GM21360 (cell line): Measurements from ENCODE around the gene PIEZO2.

Source experiments
- ATAC-seq: cut with Tn5 transposase; IDR thresholded peaks from one replicate; pipeline ENCODE4 v1.9.1; 2021; ENCODE audit warnings: mild to moderate bottlenecking, moderate library complexity; ENCODE audit not compliant: unreplicated experiment

Gene PIEZO2

DNA sequence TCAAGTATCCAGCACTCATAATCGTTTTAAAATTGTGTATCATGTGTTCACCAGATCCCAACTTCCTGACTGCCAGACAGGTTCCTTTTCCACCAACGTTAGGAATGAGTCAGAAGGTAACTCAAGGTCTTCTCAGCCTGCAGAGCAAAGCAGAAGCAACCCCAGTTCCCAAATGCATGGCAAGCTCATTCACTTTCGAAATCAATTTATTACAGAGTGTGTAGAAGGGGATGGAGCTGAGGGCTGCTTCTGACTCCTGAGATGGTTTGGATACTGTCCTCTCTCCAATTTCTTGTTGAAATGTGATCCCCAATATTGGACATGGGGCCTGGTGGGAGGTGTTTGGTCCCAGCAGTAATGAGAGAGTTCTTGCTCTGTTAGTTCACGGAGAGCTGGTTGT lies 114.5 kb downstream of the PIEZO2 start:
- no peak for ATAC-seq

DNA sequence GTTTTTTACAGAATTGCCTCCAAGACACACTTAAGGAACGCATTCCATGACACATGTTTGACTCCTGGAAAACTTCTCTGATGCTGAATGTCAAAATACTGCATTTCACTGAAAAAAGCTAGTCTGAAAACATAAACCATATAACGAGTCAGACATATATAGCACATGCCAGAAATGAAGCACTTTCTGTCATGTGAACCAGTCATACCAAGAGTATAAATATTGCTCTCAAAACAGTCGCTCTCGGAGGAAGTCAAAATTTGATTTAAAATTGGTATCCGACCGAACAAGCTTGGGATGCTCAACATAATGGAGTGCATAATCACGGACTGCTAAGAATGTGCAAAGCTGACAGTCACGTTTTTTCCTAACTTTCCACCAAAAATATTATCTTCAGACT lies 115.9 kb downstream of the PIEZO2 start:
- no peak for ATAC-seq

DNA sequence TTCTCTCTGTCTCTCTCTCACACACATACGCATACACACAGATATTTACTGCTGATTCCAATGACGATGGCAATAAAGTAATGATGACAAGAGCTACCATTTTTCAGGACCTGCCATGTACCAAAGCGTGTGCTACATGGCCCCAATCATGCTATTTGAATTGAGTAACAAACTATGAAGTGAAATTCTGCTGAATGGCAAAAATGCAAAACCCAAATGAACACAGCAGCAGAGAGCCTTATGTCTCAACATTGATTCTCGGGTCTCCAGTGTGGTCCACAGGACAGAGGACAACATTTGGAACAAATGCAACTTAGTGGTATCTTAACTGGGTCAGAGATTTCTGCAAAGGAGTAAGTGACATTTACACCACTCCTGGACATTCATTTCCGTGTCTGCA lies 117.4 kb downstream of the PIEZO2 start:
- ATAC-seq, result no peak

- no peak for ATAC-seq
Measured at GRCh38 chr18:11029021-11029420, 120.3 kb downstream of the PIEZO2 start.

GRCh38 chr18:11027862-11028261 lies 121.5 kb downstream of the PIEZO2 start:
- ATAC-seq, result no peak

GRCh38 chr18:11025671-11026070 lies 123.7 kb downstream of the PIEZO2 start:
- ATAC-seq, result no peak

GRCh38 chr18:11024928-11025669 lies 124.3 kb downstream of the PIEZO2 start:
- ATAC-seq, result no peak

DNA sequence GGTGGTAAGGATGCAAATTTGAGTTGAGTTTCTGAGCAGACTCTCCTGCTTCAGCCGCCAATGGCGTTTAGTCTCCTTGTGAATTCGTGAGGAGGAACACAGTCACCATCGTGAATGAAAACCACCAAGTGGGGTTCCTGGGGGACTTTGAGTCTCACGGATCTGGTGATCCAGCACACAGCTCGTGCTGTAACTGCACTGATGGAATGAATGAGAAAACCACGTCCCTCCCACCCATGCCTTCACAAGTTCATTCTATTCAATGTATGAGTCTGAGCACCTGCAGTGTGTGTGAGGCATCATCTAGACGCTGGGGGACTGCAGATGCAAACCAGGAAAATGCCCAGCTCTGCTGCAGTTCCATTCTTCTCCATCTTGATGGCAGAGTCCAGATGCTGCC lies 127.9 kb downstream of the PIEZO2 start:
- ATAC-seq, result no peak

DNA sequence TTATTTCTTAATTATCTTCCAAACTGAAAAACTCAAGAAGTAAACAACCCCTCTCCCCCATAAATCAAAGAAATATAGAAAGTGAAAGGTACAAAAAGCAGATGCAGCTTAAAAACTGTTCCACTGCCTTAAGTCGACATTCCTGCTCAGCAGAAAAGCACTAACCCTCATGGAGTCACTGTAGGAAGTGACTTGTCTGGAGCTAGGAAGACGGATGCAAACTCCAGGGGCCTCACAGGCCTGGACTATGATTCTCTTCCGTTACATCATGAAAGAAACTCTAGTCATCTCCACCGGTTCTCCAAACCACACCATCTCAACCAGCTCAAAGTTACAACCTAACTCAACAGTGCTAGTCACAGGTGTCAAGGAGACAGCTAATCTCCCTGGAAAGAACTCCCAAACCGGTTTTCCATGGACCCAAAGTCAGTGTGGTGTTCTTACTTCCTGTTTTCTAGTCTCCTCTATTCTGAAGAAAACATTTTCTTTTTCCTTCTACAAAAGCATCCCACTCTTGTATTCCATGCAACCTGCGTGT lies 128.4 kb downstream of the PIEZO2 start:
- ATAC-seq, result no peak

- no peak for ATAC-seq
Measured at GRCh38 chr18:11020161-11020853, 129.1 kb downstream of the PIEZO2 start.

GRCh38 chr18:11019295-11020105 lies 129.9 kb downstream of the PIEZO2 start:
- ATAC-seq, result no peak

GRCh38 chr18:11009869-11010268 lies 139.5 kb downstream of the PIEZO2 start:
- no peak for ATAC-seq

DNA sequence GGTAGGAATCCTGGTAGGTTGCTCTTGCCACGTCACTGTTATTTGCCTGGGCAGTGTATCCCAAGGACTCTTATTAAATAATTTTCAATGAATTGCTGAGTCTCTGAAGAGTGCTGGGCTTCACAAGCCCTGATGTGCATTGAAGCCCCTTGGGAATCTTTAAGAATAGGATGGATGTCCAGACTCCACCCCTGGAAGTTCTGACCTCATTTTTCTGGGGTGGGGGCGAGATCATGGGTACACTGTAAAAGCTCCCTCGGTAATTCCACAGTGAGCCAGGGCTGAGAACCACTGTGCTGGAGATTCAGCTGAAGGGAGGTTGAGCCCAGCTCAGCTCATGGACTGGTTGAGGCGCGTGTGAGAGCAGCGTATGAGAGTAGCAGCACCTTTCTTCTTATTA lies 140.2 kb downstream of the PIEZO2 start:
- ATAC-seq, result no peak

DNA sequence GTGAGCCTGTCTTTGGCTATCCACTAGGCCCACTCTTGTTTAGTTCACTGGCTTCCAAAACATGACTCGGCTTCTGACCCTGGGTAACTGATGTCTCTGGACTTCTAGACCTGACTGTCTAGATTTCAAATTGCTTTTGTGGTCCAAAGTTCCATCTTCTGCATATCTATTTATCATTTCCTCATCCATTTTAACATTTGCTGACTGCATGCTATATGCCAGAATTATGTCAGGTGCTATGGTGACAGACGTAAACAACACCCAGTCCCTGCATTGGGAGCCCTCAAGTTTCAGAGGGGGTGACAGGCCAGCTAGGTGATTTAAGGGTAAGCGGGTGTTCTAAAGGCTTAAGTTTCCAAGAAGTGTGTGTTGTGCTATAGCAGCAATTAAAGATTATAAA lies 140.9 kb downstream of the PIEZO2 start:
- ATAC-seq, result no peak

DNA sequence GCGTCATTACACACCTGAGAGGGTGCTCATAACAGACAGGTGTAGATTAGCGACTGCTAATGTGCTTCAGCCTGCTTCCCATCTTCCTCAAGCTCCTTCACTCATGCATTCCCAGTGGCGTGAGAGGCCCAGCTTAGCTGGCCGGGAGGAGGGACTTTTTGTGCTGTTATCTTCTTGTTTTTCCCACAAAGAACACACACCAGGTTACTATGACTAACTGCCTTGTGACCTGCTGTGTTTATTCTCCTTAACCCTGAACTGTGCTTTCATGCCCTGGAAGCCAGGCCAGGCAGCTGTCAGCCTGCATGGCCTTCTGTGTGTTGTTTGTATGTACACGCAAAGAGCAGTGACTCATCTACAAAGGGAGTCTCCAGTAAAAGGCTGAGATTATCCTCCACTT lies 143.8 kb downstream of the PIEZO2 start:
- no peak for ATAC-seq

GRCh38 chr18:11004951-11005350 lies 144.4 kb downstream of the PIEZO2 start:
- ATAC-seq, result no peak

GRCh38 chr18:11004294-11004693 lies 145.1 kb downstream of the PIEZO2 start:
- ATAC-seq, result no peak

- ATAC-seq, result no peak
Measured at GRCh38 chr18:11002796-11003195, 146.6 kb downstream of the PIEZO2 start.

DNA sequence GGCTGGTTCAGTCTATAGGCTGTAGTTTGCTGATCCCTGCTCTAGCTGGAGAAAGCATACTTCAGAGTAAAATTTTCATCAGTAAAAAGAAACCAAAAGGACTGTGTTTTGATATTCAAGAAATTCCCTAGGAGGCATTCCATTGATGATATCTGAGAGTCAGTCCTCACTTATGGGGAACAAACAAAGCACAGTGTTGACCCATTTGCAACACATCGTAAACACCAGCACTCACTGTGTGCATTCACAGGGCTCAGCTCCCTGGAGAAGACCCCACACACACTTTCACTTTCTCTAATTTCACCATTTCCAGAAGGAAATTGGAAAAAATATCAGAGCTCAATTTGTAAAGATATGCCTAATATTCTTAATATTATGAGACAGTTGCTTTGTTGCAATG lies 147.1 kb downstream of the PIEZO2 start:
- no peak for ATAC-seq

GRCh38 chr18:11000071-11000470 lies 149.3 kb downstream of the PIEZO2 start:
- ATAC-seq, result no peak

GRCh38 chr18:10997885-10998284 lies 151.5 kb downstream of the PIEZO2 start:
- ATAC-seq, result no peak
